Measurements from ENCODE around the gene KRTAP21-3. TPM values are rescaled to one million over a fixed set of nuclear protein-coding genes. Genes with fewer than 3 reads are reported as not detected.
"Not testable (repeated sequence)": the region's sequence is repeated elsewhere in the genome, so short reads cannot be mapped to it uniquely, and the experiment has no call there.

The KRTAP21-3 gene
- total RNA-seq (2014; rRNA removed; shearing (Covaris generic)) (not detected in 2 replicates), total RNA-seq (2022) (not detected in 2 replicates), Bru-seq, nascent RNA (not detected), BruChase-seq, experiment 1, labeled RNA remaining after a 6-hour chase (not detected), BruChase-seq, experiment 2, labeled RNA remaining after a 2-hour chase (not detected)
- long read RNA-seq: 0 reads

DNA sequence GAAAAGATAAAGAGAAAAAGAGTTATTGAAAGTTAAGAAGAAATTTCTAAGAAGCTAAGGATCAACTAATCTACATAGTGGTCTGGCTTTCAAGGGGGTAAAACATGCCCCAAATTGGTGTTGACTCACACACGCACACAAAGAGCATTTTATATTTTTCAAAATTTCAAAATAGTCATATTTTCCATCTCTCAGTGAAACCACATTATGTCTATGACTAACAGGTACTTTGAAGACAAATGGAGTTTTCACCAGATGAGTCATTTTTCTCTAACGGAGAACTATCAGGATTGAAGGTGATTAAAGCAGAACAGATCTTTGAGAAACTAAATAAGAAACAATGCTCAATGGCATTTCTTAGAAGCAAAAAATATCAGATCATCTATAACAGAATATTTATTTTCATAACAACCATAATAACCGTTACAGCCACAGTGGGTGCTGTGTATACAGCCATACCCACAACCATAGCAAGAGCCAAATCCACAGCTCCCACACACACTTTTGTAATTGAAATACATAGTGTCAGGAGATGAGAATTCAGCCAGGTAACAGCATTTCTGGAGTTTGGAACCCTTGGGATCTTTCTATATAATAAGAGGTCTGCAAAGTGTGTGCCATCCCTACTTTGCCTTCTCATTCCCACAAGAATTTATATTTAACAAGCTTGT, at the start of gene KRTAP21-3:
KRTAP21-3 (minus strand) TSS at position 539 of the 671 bp plus-strand sequence; CDS start at position 521, 18 bp downstream.
- no TSS peak for BruUV-seq (replicated peaks)
- intact Hi-C loops (cut with micrococcal nuclease; ENCODE audit: unreplicated experiment): no loop called here

DNA sequence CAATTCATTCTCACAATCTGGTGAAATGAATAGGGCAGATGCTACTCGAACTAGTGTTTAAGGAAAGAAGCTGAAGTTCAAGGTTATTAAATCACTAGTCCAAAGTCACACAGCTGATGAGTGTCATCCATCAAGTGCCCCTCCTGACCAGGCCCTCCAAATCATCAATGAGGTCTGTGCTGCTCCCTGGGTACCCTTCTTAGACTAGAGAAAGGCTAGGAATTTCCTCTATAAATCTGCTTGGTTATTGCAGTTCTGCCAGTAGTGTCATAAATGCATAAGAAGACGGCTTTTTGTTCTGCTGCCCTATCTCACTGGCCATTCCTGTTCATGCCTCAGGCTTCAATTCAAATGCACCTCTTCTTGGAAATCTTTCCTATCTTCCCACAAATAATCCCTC, 42.2 kb upstream of the KRTAP21-3 start:
- ChIA-PET POLR2A (interaction anchor here (1.0 kb wide), 1 partner anchor 14 kb away, joined by 3 read pairs; no protein-coding TSS in a partner anchor), CTCF (ENCODE audit: unreplicated experiment) (no interaction called here)
- intact Hi-C loops (cut with micrococcal nuclease; ENCODE audit: unreplicated experiment): no loop called here
- Histone ChIP-seq H3K79me2 (ENCODE audit: insufficient read depth, low read depth, low read length) (no peaks in the 10 kb centered on the region), H2AFZ (ENCODE audit: low read length) (no peak overlapping the region), H4K20me1 (ENCODE audit: insufficient read depth, low read length) (no peaks in the 10 kb centered on the region), H3K27ac (ENCODE audit: low read depth, low read length, poor library complexity, severe bottlenecking) (no peak overlapping the region), H3K4me2 (ENCODE audit: low read length) (no peak overlapping the region), H3K36me3 (ENCODE audit: insufficient read depth, low read length) (no peaks in the 10 kb centered on the region), H3K4me3 (ENCODE audit: low read depth, low read length, poor library complexity, severe bottlenecking) (no peak overlapping the region), H3K9me2 (ENCODE audit: insufficient read depth, low read length) (no peaks in the 10 kb centered on the region), H3K4me1 (ENCODE audit: insufficient read depth, low read length, poor library complexity, severe bottlenecking) (no peaks in the 10 kb centered on the region), H3K9me3 (ENCODE audit: low read length) (no peaks in the 10 kb centered on the region)
- no peak for DNase-seq (ENCODE audit: low spot score)
- TF ChIP-seq, protein P1, sequence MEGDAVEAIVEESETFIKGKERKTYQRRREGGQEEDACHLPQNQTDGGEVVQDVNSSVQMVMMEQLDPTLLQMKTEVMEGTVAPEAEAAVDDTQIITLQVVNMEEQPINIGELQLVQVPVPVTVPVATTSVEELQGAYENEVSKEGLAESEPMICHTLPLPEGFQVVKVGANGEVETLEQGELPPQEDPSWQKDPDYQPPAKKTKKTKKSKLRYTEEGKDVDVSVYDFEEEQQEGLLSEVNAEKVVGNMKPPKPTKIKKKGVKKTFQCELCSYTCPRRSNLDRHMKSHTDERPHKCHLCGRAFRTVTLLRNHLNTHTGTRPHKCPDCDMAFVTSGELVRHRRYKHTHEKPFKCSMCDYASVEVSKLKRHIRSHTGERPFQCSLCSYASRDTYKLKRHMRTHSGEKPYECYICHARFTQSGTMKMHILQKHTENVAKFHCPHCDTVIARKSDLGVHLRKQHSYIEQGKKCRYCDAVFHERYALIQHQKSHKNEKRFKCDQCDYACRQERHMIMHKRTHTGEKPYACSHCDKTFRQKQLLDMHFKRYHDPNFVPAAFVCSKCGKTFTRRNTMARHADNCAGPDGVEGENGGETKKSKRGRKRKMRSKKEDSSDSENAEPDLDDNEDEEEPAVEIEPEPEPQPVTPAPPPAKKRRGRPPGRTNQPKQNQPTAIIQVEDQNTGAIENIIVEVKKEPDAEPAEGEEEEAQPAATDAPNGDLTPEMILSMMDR (conservative IDR thresholded peaks at IDR 0.05; ENCODE audit: low read length): no peak
- no peak for TF ChIP-seq EZH2phosphoT487 (IDR thresholded peaks at IDR 0.05; ENCODE audit: borderline replicate concordance, low read depth, low read length)
- BruUV-seq (replicated peaks): no TSS peak

More for the DNA sequence above, at the start of gene KRTAP21-3:
- Histone ChIP-seq H3K4me3 (ENCODE audit: low read depth, low read length, poor library complexity, severe bottlenecking) (no peak within 1 kb of the TSS), H3K4me2 (ENCODE audit: low read length) (no peak within 1 kb of the TSS), H2AFZ (ENCODE audit: low read length) (no peak within 1 kb of the TSS), H3K79me2 (ENCODE audit: insufficient read depth, low read depth, low read length) (no peaks in the 10 kb centered on the region), H3K4me1 (ENCODE audit: insufficient read depth, low read length, poor library complexity, severe bottlenecking) (no peaks in the 10 kb centered on the region), H3K9me2 (ENCODE audit: insufficient read depth, low read length) (no peaks in the 10 kb centered on the region), H3K36me3 (ENCODE audit: insufficient read depth, low read length) (no peaks in the 10 kb centered on the region), H3K27ac (ENCODE audit: low read depth, low read length, poor library complexity, severe bottlenecking) (no peak within 1 kb of the TSS), H3K9me3 (ENCODE audit: low read length) (no peaks in the 10 kb centered on the region; the same call in 1 of the 2 replicates), H4K20me1 (ENCODE audit: insufficient read depth, low read length) (no peaks in the 10 kb centered on the region)
- CTCF ChIA-PET (ENCODE audit: unreplicated experiment): no interaction called here
- DNase-seq (ENCODE audit: low spot score): no peak
- TF ChIP-seq, protein P1 (conservative IDR thresholded peaks at IDR 0.05; ENCODE audit: low read length): no peak
- TF ChIP-seq EZH2phosphoT487 (IDR thresholded peaks at IDR 0.05; ENCODE audit: borderline replicate concordance, low read depth, low read length): no peak
- POLR2A ChIA-PET: no interaction called here

- Histone ChIP-seq H3K4me1 (ENCODE audit: insufficient read depth, low read length, poor library complexity, severe bottlenecking) (no peaks in the 10 kb centered on the region), H3K27ac (ENCODE audit: low read depth, low read length, poor library complexity, severe bottlenecking) (no peak overlapping the region), H3K79me2 (ENCODE audit: insufficient read depth, low read depth, low read length) (no peaks in the 10 kb centered on the region), H3K36me3 (ENCODE audit: insufficient read depth, low read length) (no peaks in the 10 kb centered on the region), H2AFZ (ENCODE audit: low read length) (no peak overlapping the region), H3K4me2 (ENCODE audit: low read length) (no peak overlapping the region), H4K20me1 (ENCODE audit: insufficient read depth, low read length) (no peaks in the 10 kb centered on the region), H3K4me3 (ENCODE audit: low read depth, low read length, poor library complexity, severe bottlenecking) (no peak overlapping the region), H3K9me2 (ENCODE audit: insufficient read depth, low read length) (no peaks in the 10 kb centered on the region), H3K9me3 (ENCODE audit: low read length) (no peaks in the 10 kb centered on the region)
- ChIA-PET CTCF (ENCODE audit: unreplicated experiment) (no interaction called here), POLR2A (interaction anchor here (1.4 kb wide), 1 partner anchor 17 kb away, joined by 5 read pairs; no protein-coding TSS in a partner anchor)
- no peak for DNase-seq (ENCODE audit: low spot score)
- intact Hi-C loops (cut with micrococcal nuclease; ENCODE audit: unreplicated experiment): no loop called here
- no TSS peak for BruUV-seq (replicated peaks)
- no peak for TF ChIP-seq EZH2phosphoT487 (IDR thresholded peaks at IDR 0.05; ENCODE audit: borderline replicate concordance, low read depth, low read length)
- TF ChIP-seq, protein P1 (conservative IDR thresholded peaks at IDR 0.05; ENCODE audit: low read length): no peak
These were observed 39.7 kb upstream of the KRTAP21-3 start for GRCh38 chr21:30758306-30758705.

GRCh38 chr21:30755328-30755727, 36.8 kb upstream of the KRTAP21-3 start, which contains the start of gene KRTAP21-1:
TSS of gene KRTAP21-1 (minus strand) at chr21:30755428. CDS start at chr21:30755378, 50 bp downstream.
- H4K20me1 ChIP-seq (ENCODE audit: insufficient read depth, low read length); POLR2A ChIA-PET; H3K36me3 ChIP-seq (ENCODE audit: insufficient read depth, low read length); H3K4me1 ChIP-seq (ENCODE audit: insufficient read depth, low read length, poor library complexity, severe bottlenecking); H3K4me2 ChIP-seq (ENCODE audit: low read length); H3K4me3 ChIP-seq (ENCODE audit: low read depth, low read length, poor library complexity, severe bottlenecking); H3K27ac ChIP-seq (ENCODE audit: low read depth, low read length, poor library complexity, severe bottlenecking); H3K9me3 ChIP-seq (ENCODE audit: low read length); CTCF ChIA-PET (ENCODE audit: unreplicated experiment); H3K79me2 ChIP-seq (ENCODE audit: insufficient read depth, low read depth, low read length); BruUV-seq (replicated peaks); DNase-seq (ENCODE audit: low spot score); intact Hi-C loops (cut with micrococcal nuclease; ENCODE audit: unreplicated experiment); H2AFZ ChIP-seq (ENCODE audit: low read length); H3K9me2 ChIP-seq (ENCODE audit: insufficient read depth, low read length): not testable (repeated sequence)
